ENCODE data around the gene DEPDC7. TPM values are rescaled to one million over a fixed set of nuclear protein-coding genes. Genes with fewer than 3 reads are reported as not detected.

The DEPDC7 gene
- total and polyA plus RNA-seq, 2 of the 4 experiments (the other 2 are of a cell fraction): 7.4 to 9.7 TPM

- TF ChIP-seq MXI1 (IDR thresholded peaks at IDR 0.05; ENCODE audit: borderline replicate concordance, low read depth, low read length) (no peak), MAFK (IDR thresholded peaks at IDR 0.05; ENCODE audit: low read depth, low read length) (no peak)
These were observed 49.9 kb downstream of the DEPDC7 start (continued) for GRCh38 chr11:33065445-33066178.

- Histone ChIP-seq H3K27me3 (ENCODE audit: control insufficient read depth, insufficient read depth, low read length) (no peaks in the 10 kb centered on the region), H3K9me1 (ENCODE audit: insufficient read depth, low read length) (peaks cover 9% of the 10 kb centered on the region; the same call in 1 of the 2 replicates), H3K36me3 (ENCODE audit: control insufficient read depth, insufficient read depth, low read length) (peaks cover 43% of the 10 kb centered on the region), H2BK120ac (ENCODE audit: low read depth, low read length) (no peak overlapping the region), H4K20me1 (ENCODE audit: insufficient read depth, low read length) (no peaks in the 10 kb centered on the region), H2AK5ac (ENCODE audit: low read depth, low read length) (no peak overlapping the region), H3K4me1 (ENCODE audit: control insufficient read depth, insufficient read depth, low read length) (0 out of 2 replicates have a peak, but pooled peaks cover 2% of the 10 kb centered on the region), H3K9ac (ENCODE audit: low read depth, low read length) (no peak overlapping the region), H2BK20ac (ENCODE audit: low read depth, low read length) (no peak overlapping the region), H3K4me2 (ENCODE audit: low read depth, low read length) (no peak overlapping the region), H4K8ac (ENCODE audit: low read depth in 2 of 2, low read length in 2 of 2) (no peak overlapping the region), H2AFZ (replicated peaks; ENCODE audit: low read length, poor library complexity) (no peak overlapping the region), H3K4me3 (ENCODE audit: insufficient read depth, low read depth, low read length) (no peak overlapping the region), H3K23ac (ENCODE audit: low read depth, low read length) (no peak overlapping the region), H3K14ac (replicated peaks; ENCODE audit: low read depth, low read length) (no peak overlapping the region), H2BK15ac (ENCODE audit: low read depth, low read length) (no peak overlapping the region), H3K18ac (ENCODE audit: low read depth, low read length) (no peak overlapping the region), H4K91ac (ENCODE audit: insufficient read depth, low read depth, low read length) (no peak overlapping the region), H3K9me3 (ENCODE audit: control insufficient read depth, insufficient read depth, low read length) (no peaks in the 10 kb centered on the region), H4K5ac (ENCODE audit: low read depth, low read length) (no peak overlapping the region), H2AK9ac (replicated peaks; ENCODE audit: low read depth, low read length, poor library complexity) (no peak overlapping the region), H3K4ac (ENCODE audit: low read depth, low read length) (no peak overlapping the region), H2BK5ac (ENCODE audit: low read depth, low read length, poor library complexity, severe bottlenecking) (no peak overlapping the region), H3K27ac (ENCODE audit: insufficient read depth, low read length) (no peak overlapping the region), H3K79me1 (ENCODE audit: low read depth in 1 of 2, low read length in 2 of 2) (0 out of 4 replicates have a peak, but pooled peaks cover 0 to 5% of the 10 kb centered on the region in 2 experiments), H3K56ac (ENCODE audit: extremely low read depth, insufficient read depth, low read length) (no peak overlapping the region)
- in situ Hi-C loops (cut with MboI; ENCODE audit: low sequenced_read_pairs) (loop anchor here (25.0 kb wide), 2 partner anchors 230 to 480 kb away; partner anchors contain the start of genes EIF3M and PRRG4), dilution Hi-C loops (cut with HindIII; ENCODE audit: low sequenced_read_pairs, unreplicated experiment) (no loop called here), intact Hi-C loops (cut with micrococcal nuclease) (no loop called here)
- 88% methylated on average over 2 of the region's 3 CpGs; no CpG with 5 or more reads in 1 of the 2 experiments for WGBS, 2 experiments (ENCODE audit: extremely low coverage in 2 of 2, insufficient read length in 1 of 2)
- POLR2A ChIA-PET (ENCODE audit: unreplicated experiment): no interaction called here
- no peak for DNase-seq
- CTCF ChIA-PET: no interaction called here
- BruUV-seq (replicated peaks): no TSS peak
- no peak for ATAC-seq (ENCODE audit: low read depth)
- TF ChIP-seq POLR2A (IDR thresholded peaks at IDR 0.05; ENCODE audit: low read depth, low read length) (no peak), MXI1 (IDR thresholded peaks at IDR 0.05; ENCODE audit: borderline replicate concordance, low read depth, low read length) (no peak), FOS (IDR thresholded peaks at IDR 0.05; ENCODE audit: low read depth, low read length) (no peak), CEBPB (IDR thresholded peaks at IDR 0.05; ENCODE audit: low read depth, low read length) (no peak), NFE2L2 (IDR thresholded peaks at IDR 0.05; ENCODE audit: low read depth, low read length) (no peak), RCOR1 (IDR thresholded peaks at IDR 0.05; ENCODE audit: insufficient replicate concordance, low read length) (no peak), ELK1 (IDR thresholded peaks at IDR 0.05; ENCODE audit: borderline replicate concordance, low read depth, low read length) (no peak), BHLHE40 (IDR thresholded peaks at IDR 0.05; ENCODE audit: low read depth, low read length) (no peak), USF2 (IDR thresholded peaks at IDR 0.05; ENCODE audit: low read depth, low read length) (no peak), RFX5 (IDR thresholded peaks at IDR 0.05; ENCODE audit: low read depth, low read length) (no peak), RAD21 (IDR thresholded peaks at IDR 0.05; ENCODE audit: low read length) (no peak), CTCF (conservative IDR thresholded peaks at IDR 0.05; ENCODE audit: low read depth, low read length) (no peak), MAFK (IDR thresholded peaks at IDR 0.05; ENCODE audit: low read depth, low read length) (no peak)
These were observed 51.6 kb downstream of the DEPDC7 start for GRCh38 chr11:33067294-33067693.

All from IMR-90 (cell line).